ENCODE data around the gene FBXW11.

GRCh38 chr5:171867786-171868185 is 138.7 kb downstream of the FBXW11 start:
- TF ChIP-seq, protein P1, sequence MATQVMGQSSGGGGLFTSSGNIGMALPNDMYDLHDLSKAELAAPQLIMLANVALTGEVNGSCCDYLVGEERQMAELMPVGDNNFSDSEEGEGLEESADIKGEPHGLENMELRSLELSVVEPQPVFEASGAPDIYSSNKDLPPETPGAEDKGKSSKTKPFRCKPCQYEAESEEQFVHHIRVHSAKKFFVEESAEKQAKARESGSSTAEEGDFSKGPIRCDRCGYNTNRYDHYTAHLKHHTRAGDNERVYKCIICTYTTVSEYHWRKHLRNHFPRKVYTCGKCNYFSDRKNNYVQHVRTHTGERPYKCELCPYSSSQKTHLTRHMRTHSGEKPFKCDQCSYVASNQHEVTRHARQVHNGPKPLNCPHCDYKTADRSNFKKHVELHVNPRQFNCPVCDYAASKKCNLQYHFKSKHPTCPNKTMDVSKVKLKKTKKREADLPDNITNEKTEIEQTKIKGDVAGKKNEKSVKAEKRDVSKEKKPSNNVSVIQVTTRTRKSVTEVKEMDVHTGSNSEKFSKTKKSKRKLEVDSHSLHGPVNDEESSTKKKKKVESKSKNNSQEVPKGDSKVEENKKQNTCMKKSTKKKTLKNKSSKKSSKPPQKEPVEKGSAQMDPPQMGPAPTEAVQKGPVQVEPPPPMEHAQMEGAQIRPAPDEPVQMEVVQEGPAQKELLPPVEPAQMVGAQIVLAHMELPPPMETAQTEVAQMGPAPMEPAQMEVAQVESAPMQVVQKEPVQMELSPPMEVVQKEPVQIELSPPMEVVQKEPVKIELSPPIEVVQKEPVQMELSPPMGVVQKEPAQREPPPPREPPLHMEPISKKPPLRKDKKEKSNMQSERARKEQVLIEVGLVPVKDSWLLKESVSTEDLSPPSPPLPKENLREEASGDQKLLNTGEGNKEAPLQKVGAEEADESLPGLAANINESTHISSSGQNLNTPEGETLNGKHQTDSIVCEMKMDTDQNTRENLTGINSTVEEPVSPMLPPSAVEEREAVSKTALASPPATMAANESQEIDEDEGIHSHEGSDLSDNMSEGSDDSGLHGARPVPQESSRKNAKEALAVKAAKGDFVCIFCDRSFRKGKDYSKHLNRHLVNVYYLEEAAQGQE (IDR thresholded peaks at IDR 0.05; ENCODE audit: insufficient replicate concordance, low read depth), result no peak
- TF ChIP-seq CTCF (IDR thresholded peaks at IDR 0.05; ENCODE audit: insufficient read depth, low read length) (no peak), POLR2AphosphoS5 (IDR thresholded peaks at IDR 0.05; ENCODE audit: low read depth) (no peak), GABPA (IDR thresholded peaks at IDR 0.05; ENCODE audit: low read depth) (no peak), SPI1 (IDR thresholded peaks at IDR 0.05; ENCODE audit: borderline replicate concordance, low read depth) (no peak)
